GM12891 (cell line): ENCODE data around the gene RBFOX1.

Source experiments
- POLR2A ChIP-seq: IDR thresholded peaks from 2 replicates; pipeline ENCODE4 v1.6.1; 2011; ENCODE audit warnings: low read depth, low read length, control low read depth
- POLR2AphosphoS5 ChIP-seq: IDR thresholded peaks from 2 replicates; pipeline ENCODE4 v1.6.1; 2011; ENCODE audit warnings: low read depth, low read length, control low read depth
- SPI1 ChIP-seq: IDR thresholded peaks from 2 replicates; pipeline ENCODE4 v1.6.1; 2011; ENCODE audit warnings: low read depth, low read length, control low read depth

DNA sequence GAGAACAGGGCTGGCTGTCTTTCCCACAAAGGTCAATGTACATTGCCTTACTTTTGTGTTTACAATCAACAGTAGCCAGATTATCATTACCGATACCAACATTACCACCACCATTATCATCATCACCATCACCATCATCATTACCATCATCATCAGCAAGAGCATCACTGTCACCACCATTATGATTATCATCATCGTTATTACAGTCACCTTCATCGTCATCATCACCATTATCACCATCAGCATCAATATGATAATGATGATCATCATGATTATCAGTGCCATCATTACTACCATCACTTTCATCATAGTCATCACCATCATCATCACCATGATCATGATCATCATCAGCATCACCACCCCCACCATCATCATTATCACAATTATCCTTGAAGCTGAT, 43.3 kb upstream of the RBFOX1 start:
- TF ChIP-seq POLR2A, result no peak
- no peak for TF ChIP-seq POLR2AphosphoS5
- no peak for TF ChIP-seq SPI1
